Stimulated activated CD8-positive, alpha-beta memory T cell treated with anti-CD3 and anti-CD28 coated beads, Interleukin-7, amount 100 ng/mL, for 4 hours (primary cell): ENCODE results near the gene ATP5PD.
"Not testable (repeated sequence)": the region's sequence is repeated elsewhere in the genome, so short reads cannot be mapped to it uniquely, and the experiment has no call there.

Source experiments
- DNase-seq, 2 donors: peaks; one replicate each; pipeline ENCODE4 v3.0.0-alpha.2; 2020; ENCODE audit warnings: low read depth in 2 of 2

The ATP5PD gene

GRCh38 chr17:75051941-75052340, 5.2 kb upstream of the ATP5PD start:
- DNase-seq, result no peak

- no peak for DNase-seq
These were observed 2.9 kb upstream of the ATP5PD start for GRCh38 chr17:75049706-75050105.

GRCh38 chr17:75049057-75049456, 2.3 kb upstream of the ATP5PD start:
- no peak for DNase-seq

GRCh38 chr17:75048249-75048878, 1.6 kb upstream of the ATP5PD start:
- DNase-seq, result no peak

- peak in 1 of 2 donors; percentile 13 for DNase-seq
These were observed 779 bp upstream of the ATP5PD start for GRCh38 chr17:75047398-75048098.

- DNase-seq, result not testable (repeated sequence)
These were observed 793 bp downstream of the ATP5PD start for GRCh38 chr17:75045946-75046406.

- DNase-seq, result no peak
These were observed 2.1 kb downstream of the ATP5PD start for GRCh38 chr17:75044716-75045115.

- not testable (repeated sequence) for DNase-seq
These were observed 3.0 kb downstream of the ATP5PD start for GRCh38 chr17:75043789-75044188.

- no peak for DNase-seq
These were observed 5.0 kb downstream of the ATP5PD start for GRCh38 chr17:75041656-75042280.

GRCh38 chr17:75039238-75039637, 7.5 kb downstream of the ATP5PD start:
- no peak for DNase-seq

GRCh38 chr17:75036643-75037268, 10.0 kb downstream of the ATP5PD start:
- DNase-seq, result peak; percentile 70 to 73

- DNase-seq, result peak; percentile 64 to 70
These were observed 12.4 kb downstream of the ATP5PD start for GRCh38 chr17:75034236-75034908.

- DNase-seq, result peak; percentile 64 to 69
These were observed 13.2 kb downstream of the ATP5PD start for GRCh38 chr17:75033346-75034235.

GRCh38 chr17:75032720-75033280, 14.0 kb downstream of the ATP5PD start:
- no peak for DNase-seq

GRCh38 chr17:75031972-75032719, 14.6 kb downstream of the ATP5PD start:
- DNase-seq, result peak in 1 of 2 donors; percentile 36

GRCh38 chr17:75030161-75030560, 16.6 kb downstream of the ATP5PD start:
- DNase-seq, result no peak

GRCh38 chr17:75026650-75027049, 20.1 kb downstream of the ATP5PD start:
- DNase-seq, result not testable (repeated sequence)

GRCh38 chr17:75025398-75025734, 21.4 kb downstream of the ATP5PD start:
- not testable (repeated sequence) for DNase-seq

GRCh38 chr17:75024686-75025397, 21.9 kb downstream of the ATP5PD start:
- no peak for DNase-seq
